ENCODE results near the gene PHYHD1. TPM values are rescaled to one million over a fixed set of nuclear protein-coding genes. Genes with fewer than 3 reads are reported as not detected.

The PHYHD1 gene
- total and polyA plus RNA-seq, 2 of the 13 experiments (the other 11 are each of a cell fraction or from before 2014, with no cell fraction given): 10.6 to 25.3 TPM

DNA sequence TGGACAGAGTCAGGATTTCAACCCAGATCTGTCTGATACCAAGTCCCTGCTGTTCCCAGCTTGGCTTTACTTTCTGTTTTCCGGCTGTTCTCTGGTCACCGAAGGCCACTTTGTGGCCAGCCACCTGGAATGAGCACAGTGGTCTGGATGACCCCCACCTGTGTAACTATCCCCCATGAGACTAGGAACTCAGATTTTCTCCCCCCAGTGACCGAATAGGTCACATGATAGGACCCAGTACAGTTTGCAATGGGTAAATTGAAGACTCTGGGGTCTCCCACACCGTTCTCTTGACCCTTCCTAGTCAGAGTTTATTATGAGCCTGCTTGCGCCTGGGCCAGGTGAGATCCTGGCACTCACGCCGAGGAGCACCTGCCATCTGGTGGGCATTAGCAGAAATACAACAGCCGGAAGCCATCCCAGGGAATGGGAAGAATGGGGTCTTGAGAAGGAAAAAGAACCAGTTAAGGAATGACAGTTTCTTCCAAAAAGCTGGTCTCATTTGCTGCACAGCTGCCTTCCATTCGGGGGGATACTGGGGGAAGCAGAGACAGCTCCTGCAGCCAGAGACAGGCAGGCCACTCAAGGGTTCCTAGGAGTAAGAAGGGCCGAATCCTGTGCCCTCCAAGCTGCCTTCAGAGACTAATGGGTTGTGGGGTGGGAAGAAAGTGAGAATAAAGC, 7.1 kb downstream of the PHYHD1 start (continued):
- TF ChIP-seq, protein P1, sequence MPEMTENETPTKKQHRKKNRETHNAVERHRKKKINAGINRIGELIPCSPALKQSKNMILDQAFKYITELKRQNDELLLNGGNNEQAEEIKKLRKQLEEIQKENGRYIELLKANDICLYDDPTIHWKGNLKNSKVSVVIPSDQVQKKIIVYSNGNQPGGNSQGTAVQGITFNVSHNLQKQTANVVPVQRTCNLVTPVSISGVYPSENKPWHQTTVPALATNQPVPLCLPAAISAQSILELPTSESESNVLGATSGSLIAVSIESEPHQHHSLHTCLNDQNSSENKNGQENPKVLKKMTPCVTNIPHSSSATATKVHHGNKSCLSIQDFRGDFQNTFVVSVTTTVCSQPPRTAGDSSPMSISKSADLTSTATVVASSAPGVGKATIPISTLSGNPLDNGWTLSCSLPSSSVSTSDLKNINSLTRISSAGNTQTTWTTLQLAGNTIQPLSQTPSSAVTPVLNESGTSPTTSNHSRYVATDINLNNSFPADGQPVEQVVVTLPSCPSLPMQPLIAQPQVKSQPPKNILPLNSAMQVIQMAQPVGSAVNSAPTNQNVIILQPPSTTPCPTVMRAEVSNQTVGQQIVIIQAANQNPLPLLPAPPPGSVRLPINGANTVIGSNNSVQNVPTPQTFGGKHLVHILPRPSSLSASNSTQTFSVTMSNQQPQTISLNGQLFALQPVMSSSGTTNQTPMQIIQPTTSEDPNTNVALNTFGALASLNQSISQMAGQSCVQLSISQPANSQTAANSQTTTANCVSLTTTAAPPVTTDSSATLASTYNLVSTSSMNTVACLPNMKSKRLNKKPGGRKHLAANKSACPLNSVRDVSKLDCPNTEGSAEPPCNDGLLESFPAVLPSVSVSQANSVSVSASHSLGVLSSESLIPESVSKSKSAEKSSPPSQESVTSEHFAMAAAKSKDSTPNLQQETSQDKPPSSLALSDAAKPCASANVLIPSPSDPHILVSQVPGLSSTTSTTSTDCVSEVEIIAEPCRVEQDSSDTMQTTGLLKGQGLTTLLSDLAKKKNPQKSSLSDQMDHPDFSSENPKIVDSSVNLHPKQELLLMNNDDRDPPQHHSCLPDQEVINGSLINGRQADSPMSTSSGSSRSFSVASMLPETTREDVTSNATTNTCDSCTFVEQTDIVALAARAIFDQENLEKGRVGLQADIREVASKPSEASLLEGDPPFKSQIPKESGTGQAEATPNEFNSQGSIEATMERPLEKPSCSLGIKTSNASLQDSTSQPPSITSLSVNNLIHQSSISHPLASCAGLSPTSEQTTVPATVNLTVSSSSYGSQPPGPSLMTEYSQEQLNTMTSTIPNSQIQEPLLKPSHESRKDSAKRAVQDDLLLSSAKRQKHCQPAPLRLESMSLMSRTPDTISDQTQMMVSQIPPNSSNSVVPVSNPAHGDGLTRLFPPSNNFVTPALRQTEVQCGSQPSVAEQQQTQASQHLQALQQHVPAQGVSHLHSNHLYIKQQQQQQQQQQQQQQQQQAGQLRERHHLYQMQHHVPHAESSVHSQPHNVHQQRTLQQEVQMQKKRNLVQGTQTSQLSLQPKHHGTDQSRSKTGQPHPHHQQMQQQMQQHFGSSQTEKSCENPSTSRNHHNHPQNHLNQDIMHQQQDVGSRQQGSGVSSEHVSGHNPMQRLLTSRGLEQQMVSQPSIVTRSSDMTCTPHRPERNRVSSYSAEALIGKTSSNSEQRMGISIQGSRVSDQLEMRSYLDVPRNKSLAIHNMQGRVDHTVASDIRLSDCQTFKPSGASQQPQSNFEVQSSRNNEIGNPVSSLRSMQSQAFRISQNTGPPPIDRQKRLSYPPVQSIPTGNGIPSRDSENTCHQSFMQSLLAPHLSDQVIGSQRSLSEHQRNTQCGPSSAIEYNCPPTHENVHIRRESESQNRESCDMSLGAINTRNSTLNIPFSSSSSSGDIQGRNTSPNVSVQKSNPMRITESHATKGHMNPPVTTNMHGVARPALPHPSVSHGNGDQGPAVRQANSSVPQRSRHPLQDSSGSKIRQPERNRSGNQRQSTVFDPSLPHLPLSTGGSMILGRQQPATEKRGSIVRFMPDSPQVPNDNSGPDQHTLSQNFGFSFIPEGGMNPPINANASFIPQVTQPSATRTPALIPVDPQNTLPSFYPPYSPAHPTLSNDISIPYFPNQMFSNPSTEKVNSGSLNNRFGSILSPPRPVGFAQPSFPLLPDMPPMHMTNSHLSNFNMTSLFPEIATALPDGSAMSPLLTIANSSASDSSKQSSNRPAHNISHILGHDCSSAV (CRISPR knock-in tag; IDR thresholded peaks at IDR 0.05; ENCODE audit: borderline replicate concordance): no peak
- TF ChIP-seq MED13 (CRISPR knock-in tag; IDR thresholded peaks at IDR 0.05) (no peak), NR2F2 (IDR thresholded peaks at IDR 0.05; ENCODE audit: borderline replicate concordance, low read depth) (no peak), ZNF616 (CRISPR knock-in tag; IDR thresholded peaks at IDR 0.05; ENCODE audit: low read depth) (no peak), ZNF30 (CRISPR knock-in tag; IDR thresholded peaks at IDR 0.05) (no peak), RBAK (CRISPR knock-in tag; IDR thresholded peaks at IDR 0.05) (no peak), SMAD9 (CRISPR knock-in tag; IDR thresholded peaks at IDR 0.05) (no peak)
- TF ChIP-seq, protein P2, sequence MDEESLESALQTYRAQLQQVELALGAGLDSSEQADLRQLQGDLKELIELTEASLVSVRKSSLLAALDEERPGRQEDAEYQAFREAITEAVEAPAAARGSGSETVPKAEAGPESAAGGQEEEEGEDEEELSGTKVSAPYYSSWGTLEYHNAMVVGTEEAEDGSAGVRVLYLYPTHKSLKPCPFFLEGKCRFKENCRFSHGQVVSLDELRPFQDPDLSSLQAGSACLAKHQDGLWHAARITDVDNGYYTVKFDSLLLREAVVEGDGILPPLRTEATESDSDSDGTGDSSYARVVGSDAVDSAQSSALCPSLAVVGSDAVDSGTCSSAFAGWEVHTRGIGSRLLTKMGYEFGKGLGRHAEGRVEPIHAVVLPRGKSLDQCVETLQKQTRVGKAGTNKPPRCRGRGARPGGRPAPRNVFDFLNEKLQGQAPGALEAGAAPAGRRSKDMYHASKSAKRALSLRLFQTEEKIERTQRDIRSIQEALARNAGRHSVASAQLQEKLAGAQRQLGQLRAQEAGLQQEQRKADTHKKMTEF (CRISPR knock-in tag; IDR thresholded peaks at IDR 0.05): no peak
- TF ChIP-seq, protein P3, sequence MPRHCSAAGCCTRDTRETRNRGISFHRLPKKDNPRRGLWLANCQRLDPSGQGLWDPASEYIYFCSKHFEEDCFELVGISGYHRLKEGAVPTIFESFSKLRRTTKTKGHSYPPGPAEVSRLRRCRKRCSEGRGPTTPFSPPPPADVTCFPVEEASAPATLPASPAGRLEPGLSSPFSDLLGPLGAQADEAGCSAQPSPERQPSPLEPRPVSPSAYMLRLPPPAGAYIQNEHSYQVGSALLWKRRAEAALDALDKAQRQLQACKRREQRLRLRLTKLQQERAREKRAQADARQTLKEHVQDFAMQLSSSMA (CRISPR knock-in tag; IDR thresholded peaks at IDR 0.05): no peak
- TF ChIP-seq, protein P4, sequence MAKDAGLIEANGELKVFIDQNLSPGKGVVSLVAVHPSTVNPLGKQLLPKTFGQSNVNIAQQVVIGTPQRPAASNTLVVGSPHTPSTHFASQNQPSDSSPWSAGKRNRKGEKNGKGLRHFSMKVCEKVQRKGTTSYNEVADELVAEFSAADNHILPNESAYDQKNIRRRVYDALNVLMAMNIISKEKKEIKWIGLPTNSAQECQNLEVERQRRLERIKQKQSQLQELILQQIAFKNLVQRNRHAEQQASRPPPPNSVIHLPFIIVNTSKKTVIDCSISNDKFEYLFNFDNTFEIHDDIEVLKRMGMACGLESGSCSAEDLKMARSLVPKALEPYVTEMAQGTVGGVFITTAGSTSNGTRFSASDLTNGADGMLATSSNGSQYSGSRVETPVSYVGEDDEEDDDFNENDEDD (CRISPR knock-in tag; IDR thresholded peaks at IDR 0.05; ENCODE audit: borderline replicate concordance): no peak
- TF ChIP-seq, protein P5, sequence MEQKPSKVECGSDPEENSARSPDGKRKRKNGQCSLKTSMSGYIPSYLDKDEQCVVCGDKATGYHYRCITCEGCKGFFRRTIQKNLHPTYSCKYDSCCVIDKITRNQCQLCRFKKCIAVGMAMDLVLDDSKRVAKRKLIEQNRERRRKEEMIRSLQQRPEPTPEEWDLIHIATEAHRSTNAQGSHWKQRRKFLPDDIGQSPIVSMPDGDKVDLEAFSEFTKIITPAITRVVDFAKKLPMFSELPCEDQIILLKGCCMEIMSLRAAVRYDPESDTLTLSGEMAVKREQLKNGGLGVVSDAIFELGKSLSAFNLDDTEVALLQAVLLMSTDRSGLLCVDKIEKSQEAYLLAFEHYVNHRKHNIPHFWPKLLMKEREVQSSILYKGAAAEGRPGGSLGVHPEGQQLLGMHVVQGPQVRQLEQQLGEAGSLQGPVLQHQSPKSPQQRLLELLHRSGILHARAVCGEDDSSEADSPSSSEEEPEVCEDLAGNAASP (CRISPR knock-in tag; IDR thresholded peaks at IDR 0.05; ENCODE audit: borderline replicate concordance): 0 out of 2 replicates have a peak, but pooled peaks have one; percentile 42
- TF ChIP-seq, protein P6, sequence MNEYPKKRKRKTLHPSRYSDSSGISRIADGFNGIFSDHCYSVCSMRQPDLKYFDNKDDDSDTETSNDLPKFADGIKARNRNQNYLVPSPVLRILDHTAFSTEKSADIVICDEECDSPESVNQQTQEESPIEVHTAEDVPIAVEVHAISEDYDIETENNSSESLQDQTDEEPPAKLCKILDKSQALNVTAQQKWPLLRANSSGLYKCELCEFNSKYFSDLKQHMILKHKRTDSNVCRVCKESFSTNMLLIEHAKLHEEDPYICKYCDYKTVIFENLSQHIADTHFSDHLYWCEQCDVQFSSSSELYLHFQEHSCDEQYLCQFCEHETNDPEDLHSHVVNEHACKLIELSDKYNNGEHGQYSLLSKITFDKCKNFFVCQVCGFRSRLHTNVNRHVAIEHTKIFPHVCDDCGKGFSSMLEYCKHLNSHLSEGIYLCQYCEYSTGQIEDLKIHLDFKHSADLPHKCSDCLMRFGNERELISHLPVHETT (CRISPR knock-in tag; conservative IDR thresholded peaks at IDR 0.05): no peak
- TF ChIP-seq, protein P7, sequence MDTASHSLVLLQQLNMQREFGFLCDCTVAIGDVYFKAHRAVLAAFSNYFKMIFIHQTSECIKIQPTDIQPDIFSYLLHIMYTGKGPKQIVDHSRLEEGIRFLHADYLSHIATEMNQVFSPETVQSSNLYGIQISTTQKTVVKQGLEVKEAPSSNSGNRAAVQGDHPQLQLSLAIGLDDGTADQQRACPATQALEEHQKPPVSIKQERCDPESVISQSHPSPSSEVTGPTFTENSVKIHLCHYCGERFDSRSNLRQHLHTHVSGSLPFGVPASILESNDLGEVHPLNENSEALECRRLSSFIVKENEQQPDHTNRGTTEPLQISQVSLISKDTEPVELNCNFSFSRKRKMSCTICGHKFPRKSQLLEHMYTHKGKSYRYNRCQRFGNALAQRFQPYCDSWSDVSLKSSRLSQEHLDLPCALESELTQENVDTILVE (CRISPR knock-in tag; IDR thresholded peaks at IDR 0.05): 0 out of 2 replicates have a peak, but pooled peaks have one; percentile 43
